Measurements from ENCODE around the gene SOX5.

Gene SOX5

GRCh38 chr12:23484238-23484637, 465.2 kb downstream of the SOX5 start:
- no peak for DNase-seq (ENCODE audit: low spot score)

GRCh38 chr12:23482571-23482970, 466.9 kb downstream of the SOX5 start:
- no peak for DNase-seq (ENCODE audit: low spot score)

All from hematopoietic multipotent progenitor cell treated with erythropoietin and hydrocortisone succinate and interleukin-3 and kit ligand, for 17 days (in vitro differentiated cells).